Left ventricle myocardium superior (tissue), 1 donor: ENCODE data around the gene MRGPRX3. TPM values are rescaled to one million over a fixed set of nuclear protein-coding genes. Genes with fewer than 3 reads are reported as not detected.
"Not testable (repeated sequence)": the region's sequence is repeated elsewhere in the genome, so short reads cannot be mapped to it uniquely, and the experiment has no call there.

Experiments used
- ATAC-seq: fragments of 200-7000 bp; cut with Tn5 transposase; one replicate; pipeline ENCODE4 v1.9.1; 2020; ENCODE audit warnings: mild to moderate bottlenecking, moderate library complexity
- DNase-seq: peaks from one replicate; pipeline ENCODE4 v3.0.0-alpha.2; 2020
- intact Hi-C: fragments of 100-400 bp; cut with micrococcal nuclease; formaldehyde crosslinking; loops from one replicate; pipeline ENCODE4 v1.11.0; 2022
- long read RNA-seq: library from polyadenylated mRNA; unstranded; transcript quantifications from one replicate; pipeline ENCODE4 v2.0.0, GENCODE V29; 2021
- total RNA-seq: library from RNA; stranded (reverse); fragmentation: NEBNext Ultra II Directional; extraction: Animal tissue kit (Norgen Biotek cat#: 25700); gene quantifications from one replicate; pipeline ENCODE4 v1.2.1, GENCODE V29; 2021
- donor health status: DM: no; HTN: yes; CAD: no; lungs with severe emphysema.

Gene MRGPRX3
- not detected for total RNA-seq
- long read RNA-seq = 0 reads

GRCh38 chr11:18132341-18132740, at the start of gene MRGPRX3:
Gene MRGPRX3 (plus strand): TSS chr11:18132571. CDS start chr11:18137203, 4,632 bp downstream.
- ATAC-seq (no peak), DNase-seq (no peak)
- intact Hi-C loops = no loop called here

- ATAC-seq (no peak), DNase-seq (no peak)
- intact Hi-C loops = no loop called here
Measured at GRCh38 chr11:18088366-18088765, 44.0 kb upstream of the MRGPRX3 start.

DNA sequence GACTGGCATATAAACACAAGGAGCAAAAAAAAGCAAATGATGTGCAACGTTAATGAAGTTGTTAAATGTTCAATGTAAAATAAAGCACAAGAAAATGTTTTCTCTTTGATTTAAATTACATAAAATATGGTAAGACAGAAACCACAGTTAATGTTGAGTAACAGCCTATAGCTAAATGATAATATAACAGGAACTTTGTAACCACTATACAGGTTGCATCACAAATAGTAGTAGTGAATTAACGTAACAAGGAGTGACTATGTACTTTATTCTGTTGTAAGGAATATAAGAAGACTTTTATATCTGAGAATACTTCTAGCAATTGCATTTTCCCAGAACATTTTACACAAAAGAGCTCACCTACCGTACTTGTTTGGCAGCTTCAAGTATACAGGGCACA, 43.4 kb upstream of the MRGPRX3 start:
- DNase-seq (no peak), ATAC-seq (no peak)
- intact Hi-C loops = no loop called here

DNA sequence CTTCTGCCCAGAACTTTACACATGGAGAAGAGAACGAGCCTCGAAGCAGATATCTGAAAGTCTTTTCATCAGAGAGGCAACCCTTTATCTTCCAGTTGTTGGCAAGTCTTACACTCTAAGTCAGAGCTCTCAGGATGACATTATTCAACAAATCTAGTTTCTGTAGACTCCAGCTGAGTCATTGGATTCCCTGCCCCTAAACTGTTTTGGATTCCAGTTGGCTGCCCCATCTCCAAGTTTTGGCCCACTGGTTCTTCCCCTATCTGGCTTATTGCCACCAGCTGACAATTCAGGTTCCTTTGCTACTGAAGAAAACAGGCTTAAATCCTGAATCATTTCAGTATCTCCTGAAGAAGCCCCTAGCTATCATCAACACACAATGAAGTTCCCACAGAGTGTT, 40.6 kb upstream of the MRGPRX3 start:
- DNase-seq (no peak), ATAC-seq (no peak)
- intact Hi-C loops = no loop called here

- no peak for ATAC-seq
- no peak for DNase-seq
- intact Hi-C loops = no loop called here
Measured at GRCh38 chr11:18093959-18094358, 38.4 kb upstream of the MRGPRX3 start.

GRCh38 chr11:18100926-18101656, 31.3 kb upstream of the MRGPRX3 start:
- DNase-seq (no peak), ATAC-seq (no peak)
- intact Hi-C loops = no loop called here

GRCh38 chr11:18105086-18105801, 27.1 kb upstream of the MRGPRX3 start:
- DNase-seq (no peak), ATAC-seq (no peak)

DNA sequence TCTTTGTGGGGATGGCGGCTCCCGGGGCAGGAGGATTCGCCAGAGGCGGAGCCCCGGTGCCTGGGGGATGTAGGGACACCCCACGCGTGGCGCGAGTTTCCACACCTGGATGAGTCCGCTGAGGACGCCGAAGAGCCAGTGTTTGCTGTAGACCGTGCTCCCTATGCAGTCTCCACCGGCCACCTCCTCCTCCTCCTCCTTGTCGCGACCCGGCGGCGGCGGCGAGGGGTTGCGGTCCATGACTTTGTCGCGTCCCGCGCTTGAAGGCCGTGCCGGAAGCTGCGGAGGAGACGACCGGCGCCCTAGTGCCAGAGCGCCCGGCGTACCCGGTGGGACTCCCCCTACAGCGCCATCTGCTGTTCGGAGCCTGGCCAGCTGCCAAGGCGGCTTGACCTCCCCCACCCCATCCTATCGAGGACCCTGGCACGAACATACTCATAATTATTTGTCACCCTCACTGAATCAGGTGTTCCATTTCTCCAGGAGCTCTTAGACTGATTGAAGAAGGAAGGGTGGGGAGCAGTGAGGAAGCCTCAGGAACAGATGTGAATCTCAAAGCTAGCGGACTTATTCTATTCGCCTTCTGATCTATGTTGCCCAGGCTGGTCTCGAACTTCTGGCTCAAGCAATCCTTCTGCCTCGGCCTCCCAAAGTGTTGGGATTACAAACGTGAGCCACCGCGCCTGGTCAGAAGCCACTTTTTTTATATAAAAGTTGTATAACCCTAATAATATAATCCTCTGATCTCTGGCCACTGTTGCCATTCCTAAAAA, 26.4 kb upstream of the MRGPRX3 start, which contains the start of gene SAAL1:
SAAL1 (minus strand) TSS at position 281 of the 773 bp plus-strand sequence; CDS start at position 240, 41 bp downstream.
- DNase-seq (peak; percentile 93), ATAC-seq (peak; percentile 99)
- intact Hi-C loops = no loop called here

More at GRCh38 chr11:18105086-18105801, 27.1 kb upstream of the MRGPRX3 start:
- intact Hi-C loops = no loop called here

DNA sequence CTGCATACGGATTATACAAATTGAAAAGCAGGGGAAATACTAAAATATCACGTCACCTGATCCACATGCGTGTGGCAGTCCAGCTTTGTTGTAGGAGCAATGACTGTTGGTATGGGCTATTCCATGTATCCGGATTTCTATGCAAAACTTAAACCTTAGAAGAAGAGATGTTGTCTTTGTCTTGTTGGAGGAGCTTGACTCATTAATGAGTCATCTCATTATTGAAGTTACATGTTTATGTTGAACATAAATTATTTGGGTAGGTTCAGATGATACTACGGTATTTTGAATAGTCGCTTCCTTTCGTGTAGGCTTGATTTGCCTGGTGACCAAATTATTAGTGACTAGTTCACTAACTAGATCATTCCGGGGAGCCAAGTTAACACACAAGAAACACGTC, 25.7 kb upstream of the MRGPRX3 start:
- intact Hi-C loops = no loop called here
- DNase-seq (no peak), ATAC-seq (no peak)

DNA sequence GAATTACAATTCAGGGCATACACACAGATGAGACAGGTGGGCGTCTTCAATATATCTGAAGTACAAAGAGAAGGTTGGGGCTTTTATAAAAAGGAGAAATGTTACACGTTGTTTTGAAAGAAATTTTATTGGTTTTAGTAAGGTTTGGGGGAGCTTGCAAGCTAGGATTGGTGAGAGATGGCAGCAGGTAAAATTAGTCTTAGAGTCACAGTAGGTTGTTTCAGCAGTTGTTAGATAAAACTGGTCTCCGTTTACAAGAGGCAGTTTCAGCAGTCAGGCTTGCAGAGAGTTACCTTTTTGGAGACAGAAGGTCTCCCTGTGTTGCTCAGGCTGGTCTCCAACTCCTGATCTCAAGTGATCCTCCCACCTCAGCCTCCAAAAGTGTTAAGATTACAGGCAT, 24.1 kb upstream of the MRGPRX3 start:
- no peak for ATAC-seq
- intact Hi-C loops = no loop called here
- no peak for DNase-seq

DNA sequence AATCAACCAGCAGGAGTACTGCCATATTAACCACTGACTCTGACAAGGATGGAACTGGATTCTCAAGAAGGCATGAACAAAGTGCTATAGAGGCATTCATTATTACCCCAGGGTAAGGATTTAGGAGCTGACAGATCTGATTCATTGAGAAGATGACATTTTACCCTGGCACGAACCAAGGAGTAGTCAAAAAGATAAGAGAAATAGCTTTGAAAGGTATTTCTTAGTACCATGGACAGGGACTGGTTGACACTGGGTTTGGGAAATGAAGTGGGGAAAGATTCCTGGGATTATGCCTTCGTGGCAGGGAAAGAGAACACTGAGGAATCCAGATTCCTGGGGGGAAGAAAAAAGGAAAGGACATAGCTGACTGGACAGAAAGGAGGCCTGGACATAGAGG, 21.4 kb upstream of the MRGPRX3 start:
- ATAC-seq (no peak), DNase-seq (no peak)
- intact Hi-C loops = no loop called here

DNA sequence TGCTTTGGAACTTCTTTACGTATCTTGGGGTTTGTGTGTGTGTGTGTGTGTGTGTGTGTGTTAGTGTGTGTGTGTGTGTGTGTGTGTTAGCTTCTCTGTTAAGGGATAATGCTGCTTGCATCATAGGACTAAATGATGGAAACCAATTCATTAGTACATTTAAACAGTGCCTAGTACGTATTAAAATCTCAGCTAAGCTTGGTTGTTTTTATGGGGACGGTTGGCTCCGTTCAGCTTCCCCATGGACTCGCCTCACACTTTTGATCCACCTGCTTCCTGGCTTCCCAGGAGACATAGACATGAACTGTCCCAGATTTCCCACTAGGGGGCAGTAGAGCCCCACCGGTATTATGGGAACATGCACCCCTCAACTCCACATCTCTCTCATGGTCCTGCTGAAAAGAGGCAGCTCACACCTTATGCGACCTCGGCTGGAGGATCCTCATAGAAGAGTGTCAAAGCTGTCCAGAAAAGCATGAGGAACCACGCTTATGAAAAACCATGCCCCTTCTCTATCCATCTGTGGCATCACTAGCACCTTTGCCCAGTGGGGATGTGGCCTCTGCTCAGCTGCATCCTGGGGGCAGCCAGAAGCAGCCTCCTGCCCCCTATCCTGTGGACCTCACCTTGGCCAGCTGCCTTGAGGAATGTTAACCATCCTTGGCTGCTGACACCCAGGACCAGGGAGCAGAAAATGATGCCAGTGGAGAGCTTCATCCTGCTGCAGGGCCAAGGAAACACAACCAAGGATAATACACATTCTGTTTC, 16.8 kb upstream of the MRGPRX3 start:
- intact Hi-C loops = no loop called here
- ATAC-seq = peak; percentile 82
- peak; percentile 31 for DNase-seq

GRCh38 chr11:18121331-18121828, 11.0 kb upstream of the MRGPRX3 start:
- DNase-seq, intact Hi-C loops, ATAC-seq: not testable (repeated sequence)

DNA sequence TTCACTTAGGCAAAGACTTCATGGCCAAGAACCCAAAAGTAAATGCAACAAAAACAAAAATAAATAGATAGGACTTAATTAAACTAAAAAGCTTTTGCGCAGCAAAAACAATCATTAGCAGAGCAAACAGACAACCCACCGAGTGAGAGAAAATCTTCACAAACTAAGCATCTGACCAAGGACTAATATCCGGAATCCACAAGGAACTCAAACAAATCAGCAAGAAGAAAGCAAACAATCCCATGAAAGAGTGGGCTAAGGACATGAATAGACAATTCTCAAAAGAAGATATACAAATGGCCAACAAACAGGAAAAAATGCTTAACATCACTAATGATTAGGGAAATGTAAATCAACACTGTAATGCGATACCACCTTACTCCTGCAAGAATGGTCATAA, 1.3 kb upstream of the MRGPRX3 start:
- intact Hi-C loops, ATAC-seq, DNase-seq: not testable (repeated sequence)

- no peak for DNase-seq
- intact Hi-C loops = no loop called here
- no peak for ATAC-seq
Measured at GRCh38 chr11:18135308-18135707, 2.9 kb downstream of the MRGPRX3 start.

DNA sequence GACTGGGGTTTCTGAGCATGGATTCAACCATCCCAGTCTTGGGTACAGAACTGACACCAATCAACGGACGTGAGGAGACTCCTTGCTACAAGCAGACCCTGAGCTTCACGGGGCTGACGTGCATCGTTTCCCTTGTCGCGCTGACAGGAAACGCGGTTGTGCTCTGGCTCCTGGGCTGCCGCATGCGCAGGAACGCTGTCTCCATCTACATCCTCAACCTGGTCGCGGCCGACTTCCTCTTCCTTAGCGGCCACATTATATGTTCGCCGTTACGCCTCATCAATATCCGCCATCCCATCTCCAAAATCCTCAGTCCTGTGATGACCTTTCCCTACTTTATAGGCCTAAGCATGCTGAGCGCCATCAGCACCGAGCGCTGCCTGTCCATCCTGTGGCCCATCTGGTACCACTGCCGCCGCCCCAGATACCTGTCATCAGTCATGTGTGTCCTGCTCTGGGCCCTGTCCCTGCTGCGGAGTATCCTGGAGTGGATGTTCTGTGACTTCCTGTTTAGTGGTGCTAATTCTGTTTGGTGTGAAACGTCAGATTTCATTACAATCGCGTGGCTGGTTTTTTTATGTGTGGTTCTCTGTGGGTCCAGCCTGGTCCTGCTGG, 4.9 kb downstream of the MRGPRX3 start:
- intact Hi-C loops = no loop called here
- DNase-seq = no peak

GRCh38 chr11:18140145-18140544, 7.8 kb downstream of the MRGPRX3 start:
- no peak for DNase-seq
- no peak for ATAC-seq
- intact Hi-C loops = no loop called here

More for the DNA sequence above, 4.9 kb downstream of the MRGPRX3 start:
- no peak for ATAC-seq

DNA sequence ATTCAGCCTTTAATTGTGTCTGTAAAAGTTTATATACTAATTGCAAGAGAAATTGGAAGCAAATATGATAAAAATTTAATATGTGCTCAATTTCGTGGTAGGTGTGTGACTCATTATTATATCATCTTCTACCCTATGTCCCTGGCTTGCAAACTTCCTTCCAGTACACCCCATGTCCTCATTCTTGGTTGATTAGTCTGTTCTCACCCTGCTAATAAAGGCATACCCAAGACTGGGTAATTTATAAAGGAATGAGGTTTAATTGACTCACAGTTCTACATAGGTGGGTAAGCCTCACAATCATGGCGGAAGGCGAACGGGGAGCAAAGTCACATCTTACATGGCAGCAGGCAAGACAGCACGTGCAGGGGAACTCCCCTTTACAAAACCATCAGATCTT, 11.9 kb downstream of the MRGPRX3 start:
- DNase-seq (no peak), ATAC-seq (no peak)
- intact Hi-C loops = no loop called here
